Osteoblast (primary cell): ENCODE measurements around the gene KCNK15. TPM values are rescaled to one million over a fixed set of nuclear protein-coding genes. Genes with fewer than 3 reads are reported as not detected.

Source experiments
- DNase-seq: peaks from one replicate; pipeline ENCODE4 v3.0.0; 2011; ENCODE audit warnings: low spot score, mixed read lengths; ENCODE audit not compliant: insufficient read length; ENCODE audit errors: missing footprints
- H2AFZ ChIP-seq: 2 replicates; pipeline ENCODE4 v1.6.0; 2011; ENCODE audit warnings: mild to moderate bottlenecking, low read length
- H3K27ac ChIP-seq: 2 replicates; pipeline ENCODE4 v1.5.1; 2011; ENCODE audit warnings: mild to moderate bottlenecking, low read depth, low read length, moderate library complexity
- H3K27me3 ChIP-seq: 2 replicates; pipeline ENCODE4 v1.6.0; 2012; ENCODE audit warnings: mild to moderate bottlenecking, control low read depth, inconsistent platforms, low read length, moderate library complexity; ENCODE audit not compliant: insufficient read depth
- H3K36me3 ChIP-seq: 2 replicates; pipeline ENCODE4 v1.5.1; 2011; ENCODE audit warnings: mild to moderate bottlenecking, low read length, control low read depth, moderate library complexity; ENCODE audit not compliant: insufficient read depth
- H3K4me1 ChIP-seq: 2 replicates; pipeline ENCODE4 v1.5.1; 2011; ENCODE audit warnings: mild to moderate bottlenecking, low read length, control low read depth, moderate library complexity; ENCODE audit not compliant: insufficient read depth
- H3K4me2 ChIP-seq: 2 replicates; pipeline ENCODE4 v1.6.0; 2011; ENCODE audit warnings: mild to moderate bottlenecking, low read length; ENCODE audit not compliant: insufficient read depth
- H3K4me3 ChIP-seq: fragments of 200-600 bp; sonication (generic); 3 replicates; pipeline ENCODE4 v1.5.1; 2012; ENCODE audit warnings: mild to moderate bottlenecking, low read length, inconsistent platforms; ENCODE audit not compliant: insufficient read depth
- H3K79me2 ChIP-seq: 2 replicates; pipeline ENCODE4 v1.6.0; 2012; ENCODE audit warnings: mild to moderate bottlenecking, low read length, control low read depth, inconsistent platforms; ENCODE audit not compliant: insufficient read depth
- H3K9me3 ChIP-seq: 2 replicates; pipeline ENCODE4 v1.5.1; 2011; ENCODE audit warnings: low read depth, low read length, control low read depth
- H4K20me1 ChIP-seq: 2 replicates; pipeline ENCODE4 v1.6.0; 2012; ENCODE audit warnings: mild to moderate bottlenecking, low read length, control low read depth; ENCODE audit not compliant: insufficient read depth
- total RNA-seq: library from RNA; depleted of rRNA; stranded (reverse); fragments of >200 nt; gene quantifications from 2 replicates; pipeline ENCODE4 v1.2.3, GENCODE V29; 2012
- TF ChIP-seq, protein P1 (sequence below): IDR thresholded peaks from 2 replicates; pipeline ENCODE4 v1.5.1; 2011; ENCODE audit warnings: mild to moderate bottlenecking, low read depth, low read length, moderate library complexity; ENCODE audit errors: extremely low read depth

The KCNK15 gene
- total RNA-seq, 1 donor = 121 TPM

DNA sequence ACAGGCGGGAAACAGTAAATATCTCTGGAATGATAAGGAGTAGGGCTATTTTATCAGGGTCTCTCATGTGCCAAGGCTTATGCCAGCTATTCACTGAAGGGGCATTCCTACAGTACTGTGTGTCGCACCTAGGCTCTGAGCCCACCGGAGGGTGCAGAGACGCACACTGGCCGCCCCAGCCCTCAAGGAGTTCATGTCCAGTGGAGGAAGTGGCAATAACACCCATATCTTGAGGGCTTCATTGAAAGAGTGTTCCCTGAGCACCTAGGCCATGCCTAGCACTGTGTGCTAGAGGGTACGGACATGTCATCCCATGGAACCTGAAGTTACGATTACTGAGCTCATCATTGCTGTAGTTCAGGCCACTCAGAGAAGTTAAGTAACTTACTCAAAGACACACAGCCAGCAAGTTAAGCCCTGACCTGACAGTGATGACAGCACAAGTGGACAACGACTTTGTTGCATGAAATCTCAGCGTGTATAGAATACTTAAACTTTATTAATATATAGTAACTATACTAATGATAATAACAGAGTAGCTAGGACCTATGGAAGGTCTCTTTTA, 21.8 kb upstream of the KCNK15 start:
- no peaks in the 10 kb centered on the region for H3K79me2 ChIP-seq
- no peaks in the 10 kb centered on the region for H3K9me3 ChIP-seq
- no peaks in the 10 kb centered on the region for H4K20me1 ChIP-seq
- H3K27ac ChIP-seq = no peak overlapping the region
- TF ChIP-seq, protein P1, sequence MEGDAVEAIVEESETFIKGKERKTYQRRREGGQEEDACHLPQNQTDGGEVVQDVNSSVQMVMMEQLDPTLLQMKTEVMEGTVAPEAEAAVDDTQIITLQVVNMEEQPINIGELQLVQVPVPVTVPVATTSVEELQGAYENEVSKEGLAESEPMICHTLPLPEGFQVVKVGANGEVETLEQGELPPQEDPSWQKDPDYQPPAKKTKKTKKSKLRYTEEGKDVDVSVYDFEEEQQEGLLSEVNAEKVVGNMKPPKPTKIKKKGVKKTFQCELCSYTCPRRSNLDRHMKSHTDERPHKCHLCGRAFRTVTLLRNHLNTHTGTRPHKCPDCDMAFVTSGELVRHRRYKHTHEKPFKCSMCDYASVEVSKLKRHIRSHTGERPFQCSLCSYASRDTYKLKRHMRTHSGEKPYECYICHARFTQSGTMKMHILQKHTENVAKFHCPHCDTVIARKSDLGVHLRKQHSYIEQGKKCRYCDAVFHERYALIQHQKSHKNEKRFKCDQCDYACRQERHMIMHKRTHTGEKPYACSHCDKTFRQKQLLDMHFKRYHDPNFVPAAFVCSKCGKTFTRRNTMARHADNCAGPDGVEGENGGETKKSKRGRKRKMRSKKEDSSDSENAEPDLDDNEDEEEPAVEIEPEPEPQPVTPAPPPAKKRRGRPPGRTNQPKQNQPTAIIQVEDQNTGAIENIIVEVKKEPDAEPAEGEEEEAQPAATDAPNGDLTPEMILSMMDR = no peak
- peaks cover 32% of the 10 kb centered on the region for H3K4me1 ChIP-seq
- no peaks in the 10 kb centered on the region for H3K36me3 ChIP-seq
- H2AFZ ChIP-seq = no peak overlapping the region
- H3K27me3 ChIP-seq = no peaks in the 10 kb centered on the region
- H3K4me2 ChIP-seq = no peak overlapping the region
- no peak for DNase-seq
- H3K4me3 ChIP-seq = no peak overlapping the region

DNA sequence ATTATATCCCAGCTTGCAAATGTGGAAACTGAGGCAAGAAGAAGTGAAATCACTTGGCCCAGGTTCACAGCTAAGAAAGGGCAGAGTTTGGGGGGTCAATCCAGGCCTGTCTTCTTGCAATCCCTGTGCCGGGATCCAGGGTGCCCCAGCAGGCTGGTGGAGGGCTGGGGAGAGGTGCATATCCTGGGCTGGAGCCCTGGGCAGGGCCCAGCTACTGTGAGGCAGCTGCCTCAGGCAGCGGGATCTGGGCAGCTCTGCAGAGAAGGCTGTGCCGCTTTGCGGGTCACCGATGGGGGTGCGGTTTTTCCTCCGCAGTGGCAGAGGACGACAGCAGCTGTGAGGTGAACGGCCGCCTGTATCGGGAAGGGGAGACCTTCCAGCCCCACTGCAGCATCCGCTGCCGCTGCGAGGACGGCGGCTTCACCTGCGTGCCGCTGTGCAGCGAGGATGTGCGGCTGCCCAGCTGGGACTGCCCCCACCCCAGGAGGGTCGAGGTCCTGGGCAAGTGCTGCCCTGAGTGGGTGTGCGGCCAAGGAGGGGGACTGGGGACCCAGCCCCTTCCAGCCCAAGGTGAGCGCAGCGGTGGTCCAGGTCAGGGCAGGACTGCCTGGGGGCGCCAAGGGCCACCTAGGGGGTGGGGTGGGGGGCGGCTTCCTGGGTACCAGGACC, 21.1 kb upstream of the KCNK15 start:
- no peaks in the 10 kb centered on the region for H3K9me3 ChIP-seq
- H3K27ac ChIP-seq = no peak overlapping the region
- no peaks in the 10 kb centered on the region for H3K27me3 ChIP-seq
- TF ChIP-seq, protein P1 = no peak
- H2AFZ ChIP-seq = no peak overlapping the region
- no peaks in the 10 kb centered on the region for H3K79me2 ChIP-seq
- DNase-seq = no peak
- no peak overlapping the region for H3K4me2 ChIP-seq
- H3K36me3 ChIP-seq = no peaks in the 10 kb centered on the region
- no peak overlapping the region for H3K4me3 ChIP-seq
- H3K4me1 ChIP-seq = peaks cover 38% of the 10 kb centered on the region
- no peaks in the 10 kb centered on the region for H4K20me1 ChIP-seq

DNA sequence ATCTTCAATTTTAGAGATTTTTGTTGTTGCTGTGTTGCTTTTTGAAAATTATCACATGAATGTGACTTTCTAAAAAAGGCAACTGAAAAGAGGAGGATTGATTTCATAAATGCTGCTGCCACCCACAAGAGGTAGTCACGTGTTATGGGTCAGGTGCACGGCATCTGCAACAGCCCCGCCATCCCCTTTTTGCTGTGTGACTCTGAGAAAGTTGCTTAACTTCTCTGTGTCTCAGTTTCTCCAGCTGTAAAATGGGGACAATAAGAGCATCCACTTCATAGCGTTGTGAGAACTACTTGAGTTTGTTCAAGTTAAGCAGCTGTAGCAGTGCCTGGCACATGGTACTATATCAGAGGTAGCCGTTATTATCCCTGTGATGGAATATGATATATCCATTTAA, 19.8 kb upstream of the KCNK15 start:
- no peak overlapping the region for H2AFZ ChIP-seq
- H4K20me1 ChIP-seq = no peaks in the 10 kb centered on the region
- no peak overlapping the region for H3K27ac ChIP-seq
- H3K4me3 ChIP-seq = no peak overlapping the region
- H3K79me2 ChIP-seq = no peaks in the 10 kb centered on the region
- no peaks in the 10 kb centered on the region for H3K36me3 ChIP-seq
- H3K27me3 ChIP-seq = no peaks in the 10 kb centered on the region
- peaks cover 37% of the 10 kb centered on the region for H3K4me1 ChIP-seq
- TF ChIP-seq, protein P1 = no peak
- no peak overlapping the region for H3K4me2 ChIP-seq
- DNase-seq = peak; percentile 41
- H3K9me3 ChIP-seq = no peaks in the 10 kb centered on the region

DNA sequence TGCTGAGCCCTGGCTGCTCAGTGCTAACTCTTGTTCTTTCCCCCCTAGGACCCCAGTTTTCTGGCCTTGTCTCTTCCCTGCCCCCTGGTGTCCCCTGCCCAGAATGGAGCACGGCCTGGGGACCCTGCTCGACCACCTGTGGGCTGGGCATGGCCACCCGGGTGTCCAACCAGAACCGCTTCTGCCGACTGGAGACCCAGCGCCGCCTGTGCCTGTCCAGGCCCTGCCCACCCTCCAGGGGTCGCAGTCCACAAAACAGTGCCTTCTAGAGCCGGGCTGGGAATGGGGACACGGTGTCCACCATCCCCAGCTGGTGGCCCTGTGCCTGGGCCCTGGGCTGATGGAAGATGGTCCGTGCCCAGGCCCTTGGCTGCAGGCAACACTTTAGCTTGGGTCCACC, 18.6 kb upstream of the KCNK15 start:
- H3K27ac ChIP-seq = no peak overlapping the region
- H3K36me3 ChIP-seq = no peaks in the 10 kb centered on the region
- H2AFZ ChIP-seq = no peak overlapping the region
- no peaks in the 10 kb centered on the region for H3K9me3 ChIP-seq
- H3K4me1 ChIP-seq = peaks cover 30% of the 10 kb centered on the region
- DNase-seq = no peak
- no peak overlapping the region for H3K4me2 ChIP-seq
- TF ChIP-seq, protein P1 = no peak
- H3K4me3 ChIP-seq = no peak overlapping the region
- no peaks in the 10 kb centered on the region for H4K20me1 ChIP-seq
- H3K27me3 ChIP-seq = no peaks in the 10 kb centered on the region
- no peaks in the 10 kb centered on the region for H3K79me2 ChIP-seq
